ENCODE data around the gene STX1B.
"Not testable (repeated sequence)": the region's sequence is repeated elsewhere in the genome, so short reads cannot be mapped to it uniquely, and the experiment has no call there.

STX1B gene

GRCh38 chr16:30948667-30949649 lies 61.5 kb downstream of the STX1B start, which contains the start of gene ORAI3:
Gene ORAI3, plus strand, starts transcription at chr16:30949068. Its CDS starts 222 bp downstream, at chr16:30949290.
- peak; percentile 72 for DNase-seq

DNA sequence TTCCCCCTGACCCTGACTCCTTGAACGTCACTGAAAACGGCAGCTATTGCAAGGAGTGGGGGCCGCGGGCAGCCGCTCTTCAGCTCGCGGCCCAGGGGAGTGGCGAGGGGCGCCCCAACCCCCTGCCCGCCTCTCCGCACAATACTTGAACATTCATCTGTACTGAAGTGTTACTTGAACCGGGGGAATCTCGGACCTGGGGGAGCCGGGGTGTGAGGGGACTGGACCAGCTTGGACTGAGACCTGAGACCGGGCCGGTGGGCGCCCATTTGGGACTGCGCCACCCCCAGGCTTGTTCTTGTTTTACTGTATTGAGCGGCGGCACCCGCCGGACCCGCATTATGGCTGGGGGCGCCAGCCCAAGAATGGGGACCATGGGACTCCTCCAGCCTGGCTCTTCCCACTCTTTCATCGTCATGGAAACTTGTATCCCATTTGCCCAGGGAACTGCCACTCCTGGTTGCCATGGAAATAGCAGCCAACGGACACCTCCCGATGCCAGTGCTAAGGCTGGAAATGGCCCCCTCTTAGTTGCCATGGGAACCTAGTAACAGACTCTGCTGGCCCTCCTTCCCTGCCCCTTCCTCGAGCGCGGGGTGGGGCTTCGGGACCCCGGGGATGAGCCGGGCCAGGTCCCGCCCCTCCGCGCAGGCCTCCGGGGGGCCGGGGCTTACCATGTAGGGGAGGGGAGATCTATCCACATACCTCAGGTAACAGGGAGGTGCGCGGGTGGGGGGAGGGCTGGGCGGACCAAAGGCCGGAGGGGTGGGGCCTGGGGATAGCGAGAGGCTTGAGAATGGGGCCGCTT lies 62.4 kb downstream of the STX1B start:
- peak; percentile 98 for DNase-seq

- no peak for DNase-seq
These were observed 62.9 kb downstream of the STX1B start for GRCh38 chr16:30947541-30947858.

DNA sequence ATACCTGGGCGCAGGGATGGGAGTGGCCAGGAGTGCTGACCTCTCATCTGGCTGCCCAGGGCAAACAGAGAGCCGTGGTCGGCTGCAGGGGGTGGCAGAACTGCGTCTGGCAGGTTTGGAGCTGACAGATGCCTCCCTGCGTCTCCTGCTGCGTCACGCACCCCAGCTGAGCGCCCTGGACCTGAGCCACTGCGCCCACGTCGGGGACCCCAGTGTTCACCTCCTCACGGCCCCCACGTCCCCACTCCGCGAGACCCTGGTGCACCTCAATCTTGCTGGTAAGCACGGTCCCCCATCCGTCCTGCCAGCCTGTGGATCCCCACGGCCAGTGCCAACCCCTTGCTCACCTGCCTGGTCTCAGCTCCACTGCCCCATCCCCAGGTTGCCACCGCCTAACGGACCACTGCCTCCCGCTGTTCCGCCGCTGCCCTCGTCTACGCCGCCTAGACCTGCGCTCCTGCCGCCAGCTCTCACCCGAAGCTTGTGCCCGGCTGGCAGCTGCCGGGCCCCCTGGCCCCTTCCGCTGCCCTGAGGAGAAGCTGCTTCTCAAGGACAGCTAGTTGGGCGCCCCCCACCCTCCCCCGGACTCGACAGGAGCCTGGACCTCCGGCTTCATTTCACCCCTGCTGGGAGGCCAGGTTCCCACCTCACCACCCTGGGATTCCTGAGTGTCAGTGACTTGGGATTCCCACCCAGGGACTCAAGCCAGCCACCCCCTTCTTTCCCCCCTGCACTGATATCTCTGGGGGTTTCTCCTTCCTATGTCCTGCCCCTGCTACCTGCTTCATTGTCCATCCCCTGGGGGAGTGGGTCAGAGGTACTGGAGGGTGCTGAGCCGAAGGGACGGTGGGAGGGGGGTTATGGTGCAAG lies 63.5 kb downstream of the STX1B start:
- DNase-seq = peak; percentile 18

GRCh38 chr16:30944352-30944751 lies 66.1 kb downstream of the STX1B start:
- DNase-seq = no peak

DNA sequence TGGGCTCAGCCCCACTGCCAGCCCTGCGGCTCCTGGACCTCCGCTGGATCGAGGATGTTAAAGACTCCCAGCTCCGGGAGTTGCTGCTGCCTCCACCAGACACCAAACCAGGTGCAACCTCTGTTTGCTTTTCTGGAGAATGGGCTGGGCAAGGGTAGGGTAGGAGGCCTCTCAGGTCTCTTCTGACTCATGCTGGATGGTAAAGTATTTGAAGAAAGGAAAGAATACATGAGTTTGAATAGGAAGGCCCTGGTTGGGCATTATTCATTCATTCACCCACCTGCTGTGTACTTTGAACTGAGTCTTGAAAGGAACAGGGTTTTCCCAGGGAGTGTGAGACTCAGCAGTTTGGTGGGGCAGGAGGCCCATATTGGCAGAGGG lies 68.0 kb downstream of the STX1B start:
- peak; percentile 82 for DNase-seq

- peak; percentile 88 for DNase-seq
These were observed 68.6 kb downstream of the STX1B start for GRCh38 chr16:30941600-30942425.

DNA sequence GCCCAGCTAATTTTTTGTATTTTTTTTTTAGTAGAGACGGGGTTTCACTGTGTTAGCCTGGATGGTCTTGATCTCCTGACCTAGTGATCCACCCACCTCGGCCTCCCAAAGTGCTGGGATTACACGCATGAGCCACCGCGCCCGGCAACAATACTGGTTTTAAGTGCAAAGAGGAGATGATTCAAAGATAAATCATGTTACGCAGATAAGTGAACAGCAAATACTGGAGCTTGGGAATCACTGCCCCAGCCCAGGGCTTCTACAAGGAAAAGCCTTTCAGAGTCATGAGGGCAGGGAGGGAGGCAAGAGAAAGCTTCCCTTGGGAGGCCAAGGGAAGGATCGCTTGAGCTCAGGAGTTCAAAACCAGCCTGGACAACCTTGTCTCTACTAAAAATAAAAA lies 70.9 kb downstream of the STX1B start:
- DNase-seq = not testable (repeated sequence)

All from DMS53 (cell line).